ENCODE measurements around the gene SCPEP1.
A peak's percentile ranks its signal among the peaks of the same experiment; 100 is the strongest.

SCPEP1 gene, protein sequence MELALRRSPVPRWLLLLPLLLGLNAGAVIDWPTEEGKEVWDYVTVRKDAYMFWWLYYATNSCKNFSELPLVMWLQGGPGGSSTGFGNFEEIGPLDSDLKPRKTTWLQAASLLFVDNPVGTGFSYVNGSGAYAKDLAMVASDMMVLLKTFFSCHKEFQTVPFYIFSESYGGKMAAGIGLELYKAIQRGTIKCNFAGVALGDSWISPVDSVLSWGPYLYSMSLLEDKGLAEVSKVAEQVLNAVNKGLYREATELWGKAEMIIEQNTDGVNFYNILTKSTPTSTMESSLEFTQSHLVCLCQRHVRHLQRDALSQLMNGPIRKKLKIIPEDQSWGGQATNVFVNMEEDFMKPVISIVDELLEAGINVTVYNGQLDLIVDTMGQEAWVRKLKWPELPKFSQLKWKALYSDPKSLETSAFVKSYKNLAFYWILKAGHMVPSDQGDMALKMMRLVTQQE

DNA sequence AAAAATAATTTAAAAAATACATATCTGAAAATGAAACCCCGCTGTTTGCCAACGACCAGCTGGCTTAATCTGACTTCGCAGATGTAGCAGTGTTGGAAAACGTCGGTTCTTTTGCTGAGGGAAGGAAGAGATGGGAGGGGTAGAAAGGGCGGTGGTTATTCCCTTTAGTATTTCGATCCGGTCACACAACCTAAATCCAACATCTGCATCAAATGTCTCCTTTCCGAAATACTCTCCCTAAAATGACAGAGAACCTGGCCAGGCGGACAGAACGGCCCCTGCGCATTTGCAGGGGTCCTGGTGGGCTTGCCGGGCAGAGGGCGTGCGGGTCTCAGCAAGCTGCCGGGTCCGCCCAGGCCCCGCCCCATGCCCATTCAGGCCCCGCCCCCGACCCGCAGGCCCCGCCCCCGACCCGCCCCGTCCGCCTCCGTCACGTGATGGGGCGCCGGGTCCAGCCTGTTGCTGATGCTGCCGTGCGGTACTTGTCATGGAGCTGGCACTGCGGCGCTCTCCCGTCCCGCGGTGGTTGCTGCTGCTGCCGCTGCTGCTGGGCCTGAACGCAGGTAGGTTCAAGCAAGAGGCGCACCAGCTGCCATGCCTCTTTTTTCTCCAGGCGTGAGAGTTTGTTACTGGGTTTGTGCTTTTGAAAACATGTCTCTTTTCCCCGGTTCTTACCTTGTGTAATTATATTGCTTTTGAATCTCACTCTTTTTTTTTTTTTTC is at the start of gene SCPEP1:
Gene SCPEP1, plus strand, starts transcription at position 459 of the 723 bp plus-strand sequence. Its CDS starts 29 bp downstream, at position 488.
- H3K36me3 ChIP-seq (ENCODE audit: control insufficient read depth, insufficient read depth, low read length) = 0 out of 2 replicates have a peak, but pooled peaks cover 5% of the 10 kb centered on the region
- no peaks in the 10 kb centered on the region for H3K9me3 ChIP-seq (ENCODE audit: control insufficient read depth, insufficient read depth, low read length)
- no peak within 1 kb of the TSS; the same call in 1 of the 2 replicates for H3K9ac ChIP-seq (ENCODE audit: low read depth, low read length)
- H3K4me3 ChIP-seq (ENCODE audit: low read depth, low read length) = peak within 1 kb of the TSS; percentile 78
- no peak within 1 kb of the TSS for H3K27ac ChIP-seq (ENCODE audit: low read depth, low read length)
- H3K27me3 ChIP-seq (ENCODE audit: control insufficient read depth, insufficient read depth, low read length) = no peaks in the 10 kb centered on the region
- peaks cover 22% of the 10 kb centered on the region for H3K4me1 ChIP-seq (ENCODE audit: control insufficient read depth, insufficient read depth, low read length)

DNA sequence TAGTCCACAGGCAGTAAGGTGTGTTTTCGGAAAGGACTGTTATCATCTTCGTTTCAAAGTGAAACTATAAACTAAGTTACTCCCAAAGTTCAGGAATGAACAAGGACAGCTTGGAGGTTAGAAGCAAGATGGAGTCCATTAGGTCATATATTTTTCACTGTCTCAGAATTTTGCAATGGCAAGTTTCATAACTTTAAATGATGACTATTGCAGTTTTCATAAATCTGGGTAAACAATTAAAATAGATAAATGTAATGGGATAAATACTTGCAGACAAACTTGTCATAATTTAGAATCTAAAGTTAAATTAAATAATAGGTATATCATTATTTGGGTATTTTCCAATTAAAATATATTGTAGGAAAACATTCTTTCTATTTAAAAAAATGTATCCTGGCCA is 49.3 kb upstream of the SCPEP1 start:
- Histone ChIP-seq H3K27ac (ENCODE audit: low read depth, low read length) (no peak overlapping the region), H3K27me3 (ENCODE audit: control insufficient read depth, insufficient read depth, low read length) (no peaks in the 10 kb centered on the region), H3K4me3 (ENCODE audit: low read depth, low read length) (no peak overlapping the region), H3K9me3 (ENCODE audit: control insufficient read depth, insufficient read depth, low read length) (peaks cover 41% of the 10 kb centered on the region), H3K9ac (ENCODE audit: low read depth, low read length) (no peak overlapping the region), H3K4me1 (ENCODE audit: control insufficient read depth, insufficient read depth, low read length) (peaks cover 26% of the 10 kb centered on the region), H3K36me3 (ENCODE audit: control insufficient read depth, insufficient read depth, low read length) (no peaks in the 10 kb centered on the region)

- H3K4me3 ChIP-seq (ENCODE audit: low read depth, low read length) = no peak overlapping the region
Observed at GRCh38 chr17:56929362-56929969, 48.5 kb upstream of the SCPEP1 start.

GRCh38 chr17:56930739-56931337 is 47.1 kb upstream of the SCPEP1 start:
- Histone ChIP-seq H3K36me3 (ENCODE audit: control insufficient read depth, insufficient read depth, low read length) (peaks cover 12% of the 10 kb centered on the region), H3K27ac (ENCODE audit: low read depth, low read length) (no peak overlapping the region), H3K27me3 (ENCODE audit: control insufficient read depth, insufficient read depth, low read length) (no peaks in the 10 kb centered on the region), H3K4me3 (ENCODE audit: low read depth, low read length) (no peak overlapping the region), H3K9ac (ENCODE audit: low read depth, low read length) (no peak overlapping the region), H3K4me1 (ENCODE audit: control insufficient read depth, insufficient read depth, low read length) (peaks cover 12% of the 10 kb centered on the region), H3K9me3 (ENCODE audit: control insufficient read depth, insufficient read depth, low read length) (peaks cover 44% of the 10 kb centered on the region)

More at GRCh38 chr17:56929362-56929969, 48.5 kb upstream of the SCPEP1 start:
- Histone ChIP-seq H3K4me1 (ENCODE audit: control insufficient read depth, insufficient read depth, low read length) (peaks cover 22% of the 10 kb centered on the region), H3K27ac (ENCODE audit: low read depth, low read length) (no peak overlapping the region), H3K9ac (ENCODE audit: low read depth, low read length) (no peak overlapping the region), H3K36me3 (ENCODE audit: control insufficient read depth, insufficient read depth, low read length) (peaks cover 7% of the 10 kb centered on the region), H3K27me3 (ENCODE audit: control insufficient read depth, insufficient read depth, low read length) (no peaks in the 10 kb centered on the region), H3K9me3 (ENCODE audit: control insufficient read depth, insufficient read depth, low read length) (peaks cover 44% of the 10 kb centered on the region)

- H3K36me3 ChIP-seq (ENCODE audit: control insufficient read depth, insufficient read depth, low read length) = peaks cover 30% of the 10 kb centered on the region
- no peak overlapping the region for H3K9ac ChIP-seq (ENCODE audit: low read depth, low read length)
- no peak overlapping the region for H3K27ac ChIP-seq (ENCODE audit: low read depth, low read length)
- H3K4me3 ChIP-seq (ENCODE audit: low read depth, low read length) = no peak overlapping the region
- H3K27me3 ChIP-seq (ENCODE audit: control insufficient read depth, insufficient read depth, low read length) = no peaks in the 10 kb centered on the region
- H3K4me1 ChIP-seq (ENCODE audit: control insufficient read depth, insufficient read depth, low read length) = no peaks in the 10 kb centered on the region
- H3K9me3 ChIP-seq (ENCODE audit: control insufficient read depth, insufficient read depth, low read length) = peaks cover 43% of the 10 kb centered on the region
Observed at GRCh38 chr17:56933151-56933745, 44.7 kb upstream of the SCPEP1 start.

- no peaks in the 10 kb centered on the region for H3K4me1 ChIP-seq (ENCODE audit: control insufficient read depth, insufficient read depth, low read length)
- no peak overlapping the region for H3K4me3 ChIP-seq (ENCODE audit: low read depth, low read length)
- H3K9me3 ChIP-seq (ENCODE audit: control insufficient read depth, insufficient read depth, low read length) = peaks cover 37% of the 10 kb centered on the region
- H3K27me3 ChIP-seq (ENCODE audit: control insufficient read depth, insufficient read depth, low read length) = no peaks in the 10 kb centered on the region
- peaks cover 36% of the 10 kb centered on the region for H3K36me3 ChIP-seq (ENCODE audit: control insufficient read depth, insufficient read depth, low read length)
- no peak overlapping the region for H3K9ac ChIP-seq (ENCODE audit: low read depth, low read length)
- no peak overlapping the region for H3K27ac ChIP-seq (ENCODE audit: low read depth, low read length)
Observed at GRCh38 chr17:56933868-56934267, 44.1 kb upstream of the SCPEP1 start.

GRCh38 chr17:56934280-56934679 is 43.7 kb upstream of the SCPEP1 start:
- no peaks in the 10 kb centered on the region for H3K4me1 ChIP-seq (ENCODE audit: control insufficient read depth, insufficient read depth, low read length)
- H3K9ac ChIP-seq (ENCODE audit: low read depth, low read length) = no peak overlapping the region
- no peak overlapping the region for H3K4me3 ChIP-seq (ENCODE audit: low read depth, low read length)
- H3K9me3 ChIP-seq (ENCODE audit: control insufficient read depth, insufficient read depth, low read length) = peaks cover 33% of the 10 kb centered on the region
- H3K36me3 ChIP-seq (ENCODE audit: control insufficient read depth, insufficient read depth, low read length) = peaks cover 40% of the 10 kb centered on the region
- no peak overlapping the region for H3K27ac ChIP-seq (ENCODE audit: low read depth, low read length)
- H3K27me3 ChIP-seq (ENCODE audit: control insufficient read depth, insufficient read depth, low read length) = no peaks in the 10 kb centered on the region

DNA sequence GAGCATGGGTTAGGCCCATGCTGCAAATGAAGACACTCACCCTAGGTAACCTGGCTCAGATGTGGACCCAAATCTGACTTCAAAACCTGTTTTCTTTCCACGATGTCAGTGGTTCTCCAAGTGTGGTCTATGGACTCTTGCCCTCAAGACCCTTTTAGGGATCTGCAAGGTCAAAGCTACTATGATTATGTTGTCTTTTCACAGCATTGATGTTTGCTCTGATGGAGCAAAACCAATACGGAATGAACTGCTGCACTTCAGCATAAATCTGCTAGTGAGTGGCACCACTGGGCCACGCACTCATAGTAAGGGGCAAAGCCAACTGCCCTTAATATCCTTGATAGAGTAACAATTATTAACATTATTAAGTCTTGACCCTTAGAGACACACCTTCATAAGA is 42.5 kb upstream of the SCPEP1 start:
- Histone ChIP-seq H3K27me3 (ENCODE audit: control insufficient read depth, insufficient read depth, low read length) (no peaks in the 10 kb centered on the region), H3K36me3 (ENCODE audit: control insufficient read depth, insufficient read depth, low read length) (peaks cover 48% of the 10 kb centered on the region), H3K9me3 (ENCODE audit: control insufficient read depth, insufficient read depth, low read length) (peaks cover 21% of the 10 kb centered on the region), H3K9ac (ENCODE audit: low read depth, low read length) (no peak overlapping the region), H3K27ac (ENCODE audit: low read depth, low read length) (no peak overlapping the region), H3K4me1 (ENCODE audit: control insufficient read depth, insufficient read depth, low read length) (no peaks in the 10 kb centered on the region), H3K4me3 (ENCODE audit: low read depth, low read length) (no peak overlapping the region)

DNA sequence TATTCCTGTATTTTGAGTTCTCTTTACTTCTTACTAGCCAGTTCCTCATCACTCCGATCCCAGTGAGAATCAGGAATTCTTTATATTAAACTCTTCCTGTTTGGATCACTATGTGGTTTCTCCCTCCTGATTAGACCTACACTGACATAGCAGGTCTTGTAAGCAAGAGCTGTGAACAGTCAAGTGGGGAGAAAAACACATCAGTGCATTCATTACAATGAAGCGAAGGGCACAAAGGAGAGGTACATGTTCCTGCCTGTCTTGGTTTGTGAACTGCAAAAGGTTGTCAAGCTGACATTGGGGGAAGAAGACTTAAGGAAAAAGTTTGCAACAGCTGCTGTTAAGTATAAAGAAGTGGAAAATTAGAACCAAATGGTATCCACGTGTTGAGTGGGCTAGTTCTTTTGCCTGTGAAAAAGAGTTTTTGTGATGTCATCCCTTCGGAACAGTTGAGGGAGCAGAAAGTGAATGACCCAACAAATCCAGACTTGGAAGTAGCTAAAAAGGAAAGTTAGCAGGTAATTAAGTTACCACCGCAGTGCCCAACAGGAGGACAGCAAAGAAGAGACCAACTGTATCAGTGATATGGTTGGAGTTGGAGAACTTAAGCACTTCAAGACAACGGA is 41.1 kb upstream of the SCPEP1 start:
- Histone ChIP-seq H3K9me3 (ENCODE audit: control insufficient read depth, insufficient read depth, low read length) (peaks cover 9% of the 10 kb centered on the region), H3K9ac (ENCODE audit: low read depth, low read length) (no peak overlapping the region), H3K27ac (ENCODE audit: low read depth, low read length) (no peak overlapping the region), H3K27me3 (ENCODE audit: control insufficient read depth, insufficient read depth, low read length) (no peaks in the 10 kb centered on the region), H3K4me3 (ENCODE audit: low read depth, low read length) (no peak overlapping the region), H3K36me3 (ENCODE audit: control insufficient read depth, insufficient read depth, low read length) (peaks cover 59% of the 10 kb centered on the region), H3K4me1 (ENCODE audit: control insufficient read depth, insufficient read depth, low read length) (no peaks in the 10 kb centered on the region)

GRCh38 chr17:56937687-56938086 is 40.2 kb upstream of the SCPEP1 start:
- Histone ChIP-seq H3K36me3 (ENCODE audit: control insufficient read depth, insufficient read depth, low read length) (peaks cover 65% of the 10 kb centered on the region), H3K4me3 (ENCODE audit: low read depth, low read length) (no peak overlapping the region), H3K27ac (ENCODE audit: low read depth, low read length) (no peak overlapping the region)

More at GRCh38 chr17:56937687-56938086, 40.2 kb upstream of the SCPEP1 start:
- Histone ChIP-seq H3K4me1 (ENCODE audit: control insufficient read depth, insufficient read depth, low read length) (no peaks in the 10 kb centered on the region), H3K9me3 (ENCODE audit: control insufficient read depth, insufficient read depth, low read length) (peaks cover 7% of the 10 kb centered on the region), H3K27me3 (ENCODE audit: control insufficient read depth, insufficient read depth, low read length) (no peaks in the 10 kb centered on the region), H3K9ac (ENCODE audit: low read depth, low read length) (no peak overlapping the region)

All from HUES48 (cell line).